ENCODE data around the gene ESRRA.

- TF ChIP-seq CTCF (IDR thresholded peaks at IDR 0.05) (no peak), POLR2A (IDR thresholded peaks at IDR 0.05) (no peak), EP300 (IDR thresholded peaks at IDR 0.05) (no peak), POLR2AphosphoS5 (IDR thresholded peaks at IDR 0.05) (no peak)
Measured at GRCh38 chr11:64320556-64320955, 15.2 kb downstream of the ESRRA start.
